Thyroid gland (tissue), 4 donors: ENCODE measurements around the gene PLA2G12A. TPM values are rescaled to one million over a fixed set of nuclear protein-coding genes. Genes with fewer than 3 reads are reported as not detected.
A peak's percentile ranks its signal among the peaks of the same experiment; 100 is the strongest.

Experiments
- DNase-seq, 2 donors: peaks; one replicate each; pipeline ENCODE4 v3.0.0-alpha.2; 2019
- H3K27ac ChIP-seq, 3 donors: fragments of 200-600 bp; sonication (generic); 1 replicate in 2 of 3; 2 replicates in 1 of 3; pipeline ENCODE4 v1.5.1; 2016 to 2019; ENCODE audit warnings: mild to moderate bottlenecking in 1 of 3, moderate library complexity in 1 of 3
- H3K27me3 ChIP-seq: fragments of 200-600 bp; sonication (generic); one replicate; pipeline ENCODE4 v1.5.1; 2019
- H3K36me3 ChIP-seq, 2 donors: fragments of 200-600 bp; sonication (generic); one replicate each; pipeline ENCODE4 v1.5.1; 2016 to 2019
- H3K4me1 ChIP-seq, 2 donors: fragments of 200-600 bp; sonication (generic); one replicate each; pipeline ENCODE4 v1.5.1; 2017 to 2019
- H3K4me3 ChIP-seq, 3 donors: fragments of 200-600 bp; sonication (generic); replicated peaks in 1 of 3; 1 replicate in 2 of 3; 2 replicates in 1 of 3; pipeline ENCODE4 v1.5.1; 2016; ENCODE audit warnings: mild to moderate bottlenecking in 1 of 3
- H3K9me3 ChIP-seq: fragments of 200-600 bp; sonication (generic); one replicate; pipeline ENCODE4 v1.5.1; 2017
- POLR2A ChIP-seq, 2 donors: fragments of 450-650 bp; IDR thresholded peaks; one replicate each; pipeline ENCODE4 v1.6.1; 2017; ENCODE audit warnings: antibody characterized with exemption in 2 of 2, mild to moderate bottlenecking in 2 of 2, moderate library complexity in 1 of 2
- WGBS, 2 donors: methylation state at CpG; one replicate each; pipeline ENCODE4 v1.1.5; 2017; 5-methylcytosine and 5-hydroxymethylcytosine counted together
- intact Hi-C: fragments of 100-400 bp; cut with DNase I; formaldehyde crosslinking; loops from one replicate; pipeline ENCODE4 v1.15.1; 2023
- total RNA-seq, 4 donors: library from RNA; depleted of rRNA; stranded (reverse); fragments of >200 nt; gene quantifications; one replicate each; pipeline ENCODE4 v1.2.3, GENCODE V29; 2016
- TF ChIP-seq, protein P1 (sequence below), 6 experiments: fragments of 200-600 bp in 3 of 6; fragments of 450-650 bp in 3 of 6; sonication (generic) in 3 of 6; IDR thresholded peaks; one replicate each; pipeline ENCODE4 v1.5.1; 2016 to 2019; ENCODE audit warnings: antibody characterized with exemption in 6 of 6, mild to moderate bottlenecking in 2 of 6, inconsistent platforms in 1 of 6, moderate library complexity in 1 of 6

PLA2G12A gene
- 100 to 1,000 TPM in 1 of 4 donors, 10 to 100 TPM in 3; 37.9 to 216 (median 55.5) TPM for total RNA-seq

DNA sequence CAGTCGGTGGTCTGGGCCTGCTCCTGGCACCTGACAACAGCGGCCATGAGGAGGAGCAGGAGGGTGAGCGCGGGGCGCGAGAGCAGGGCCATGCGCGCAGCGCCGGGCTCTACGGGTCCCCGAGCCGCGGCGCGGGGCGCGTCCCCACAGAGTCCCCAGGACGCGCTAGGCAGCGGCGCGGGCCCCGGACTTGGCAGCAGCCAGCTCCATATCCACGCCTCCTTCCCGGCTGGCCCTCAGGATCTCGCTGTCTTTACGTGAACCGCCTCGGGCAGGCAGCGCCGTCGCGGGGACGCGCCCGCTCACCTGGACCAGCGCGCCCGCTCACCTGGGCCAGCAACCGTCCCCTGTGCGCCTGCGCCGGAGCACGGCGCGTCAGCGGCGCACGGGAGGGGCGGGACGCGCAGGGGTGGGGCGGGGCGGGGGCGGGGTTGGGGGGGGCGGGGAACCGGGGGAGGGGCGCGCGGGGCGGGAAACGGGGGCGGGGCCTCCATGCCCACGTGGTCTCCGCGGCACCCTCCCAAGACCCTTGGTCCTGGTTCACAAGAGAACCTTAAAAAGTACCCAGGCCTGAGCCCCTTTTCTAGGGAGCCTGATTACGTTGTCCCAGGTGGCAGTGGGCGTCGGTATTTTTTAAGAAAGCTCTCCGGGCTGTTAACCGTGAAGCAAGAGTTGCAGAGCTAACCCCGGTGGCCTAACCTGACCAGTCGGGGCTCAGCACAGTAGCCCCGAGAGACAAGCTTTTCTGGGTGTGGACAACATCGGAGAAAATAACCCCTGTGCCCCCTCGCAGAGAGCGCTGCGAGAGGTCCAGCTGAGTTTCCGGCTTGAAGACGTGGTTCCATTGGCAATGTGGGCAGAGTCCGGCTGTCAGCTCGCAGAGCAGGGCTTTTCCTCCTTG is at the start of gene PLA2G12A:
PLA2G12A (minus strand) TSS at position 353 of the 901 bp plus-strand sequence; CDS start at position 92, 261 bp downstream.
- DNase-seq: peak; percentile 93 to 95
- 0% methylated on average over 18 to 19 of the region's 83 CpGs for WGBS, 2 donors
- intact Hi-C loops: loop anchor here (10.0 kb wide), 2 partner anchors 85 to 295 kb away; partner anchors contain the start of genes GAR1 and SEC24B
- no peaks in the 10 kb centered on the region for H3K4me1 ChIP-seq
- H3K9me3 ChIP-seq: no peaks in the 10 kb centered on the region
- TF ChIP-seq, protein P1, sequence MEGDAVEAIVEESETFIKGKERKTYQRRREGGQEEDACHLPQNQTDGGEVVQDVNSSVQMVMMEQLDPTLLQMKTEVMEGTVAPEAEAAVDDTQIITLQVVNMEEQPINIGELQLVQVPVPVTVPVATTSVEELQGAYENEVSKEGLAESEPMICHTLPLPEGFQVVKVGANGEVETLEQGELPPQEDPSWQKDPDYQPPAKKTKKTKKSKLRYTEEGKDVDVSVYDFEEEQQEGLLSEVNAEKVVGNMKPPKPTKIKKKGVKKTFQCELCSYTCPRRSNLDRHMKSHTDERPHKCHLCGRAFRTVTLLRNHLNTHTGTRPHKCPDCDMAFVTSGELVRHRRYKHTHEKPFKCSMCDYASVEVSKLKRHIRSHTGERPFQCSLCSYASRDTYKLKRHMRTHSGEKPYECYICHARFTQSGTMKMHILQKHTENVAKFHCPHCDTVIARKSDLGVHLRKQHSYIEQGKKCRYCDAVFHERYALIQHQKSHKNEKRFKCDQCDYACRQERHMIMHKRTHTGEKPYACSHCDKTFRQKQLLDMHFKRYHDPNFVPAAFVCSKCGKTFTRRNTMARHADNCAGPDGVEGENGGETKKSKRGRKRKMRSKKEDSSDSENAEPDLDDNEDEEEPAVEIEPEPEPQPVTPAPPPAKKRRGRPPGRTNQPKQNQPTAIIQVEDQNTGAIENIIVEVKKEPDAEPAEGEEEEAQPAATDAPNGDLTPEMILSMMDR (IDR thresholded peaks at IDR 0.05): no peak
- TF ChIP-seq POLR2A (IDR thresholded peaks at IDR 0.05): peak; percentile 45 to 95
- H3K27me3 ChIP-seq: no peaks in the 10 kb centered on the region
- peak within 1 kb of the TSS; percentile 47 to 85 (median 73) for H3K4me3 ChIP-seq
- H3K36me3 ChIP-seq: no peaks in the 10 kb centered on the region
- peak within 1 kb of the TSS; percentile 31 to 83 (median 83) for H3K27ac ChIP-seq

DNA sequence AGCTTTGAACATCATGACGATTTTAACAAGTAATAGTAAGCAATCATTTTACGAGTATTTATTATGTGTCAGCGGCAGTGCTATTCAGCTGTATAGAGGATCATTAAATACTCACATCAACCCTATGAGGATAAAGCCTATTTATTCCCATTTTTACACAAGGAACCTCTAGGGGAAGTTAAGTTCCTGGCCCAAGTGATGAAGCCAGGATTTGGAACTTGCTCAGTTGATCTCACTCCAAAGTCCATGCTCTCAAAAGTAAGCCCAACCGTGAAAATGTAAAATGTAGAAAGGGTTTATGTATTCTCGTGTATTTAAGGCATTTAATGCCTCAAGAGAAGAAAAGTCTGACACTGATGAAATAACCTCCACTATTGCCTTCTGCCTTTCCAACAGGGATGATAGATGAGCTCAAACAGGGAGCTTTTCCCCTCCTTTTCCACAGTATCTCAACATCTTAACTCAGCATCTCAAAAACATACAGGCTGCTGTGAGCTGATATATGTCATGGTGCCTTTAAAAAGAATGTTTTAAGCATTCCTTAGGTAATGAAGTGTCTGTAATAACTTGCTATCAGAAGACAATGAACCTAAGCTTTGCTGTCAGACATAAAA is 35.0 kb upstream of the PLA2G12A start:
- Histone ChIP-seq H3K4me1 (no peaks in the 10 kb centered on the region), H3K27ac (no peak overlapping the region), H3K9me3 (no peaks in the 10 kb centered on the region), H3K4me3 (no peak overlapping the region), H3K36me3 (no peaks in the 10 kb centered on the region), H3K27me3 (no peaks in the 10 kb centered on the region)
- intact Hi-C loops: no loop called here
- WGBS, 2 donors: 53 to 65% methylated on average over 5 of the region's 5 CpGs
- TF ChIP-seq, protein P1 (IDR thresholded peaks at IDR 0.05): no peak
- no peak for TF ChIP-seq POLR2A (IDR thresholded peaks at IDR 0.05)
- DNase-seq: no peak

DNA sequence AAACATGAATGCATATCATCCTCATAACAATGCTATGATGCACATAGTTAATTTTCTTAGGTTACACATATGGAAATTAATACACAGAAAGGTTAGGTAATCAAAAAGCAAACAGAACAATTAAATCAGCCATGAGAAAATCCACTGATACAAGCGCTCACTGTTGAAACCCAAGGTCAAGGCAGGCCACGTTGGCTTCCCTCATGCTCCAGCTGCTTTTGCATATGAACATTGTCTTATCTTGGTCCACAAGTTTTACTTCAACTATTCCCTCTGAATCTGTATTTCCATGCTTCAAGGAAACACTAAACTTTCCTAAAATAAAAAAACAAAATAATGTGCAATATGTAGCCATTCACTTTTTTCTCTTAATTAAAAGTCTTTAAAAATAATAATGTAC is 34.5 kb upstream of the PLA2G12A start:
- WGBS, 2 donors: 79 to 87% methylated on average over 2 of the region's 2 CpGs
- H3K36me3 ChIP-seq: no peaks in the 10 kb centered on the region
- TF ChIP-seq POLR2A (IDR thresholded peaks at IDR 0.05): no peak
- TF ChIP-seq, protein P1 (IDR thresholded peaks at IDR 0.05): no peak
- no peaks in the 10 kb centered on the region for H3K27me3 ChIP-seq
- intact Hi-C loops: no loop called here
- no peak overlapping the region for H3K27ac ChIP-seq
- H3K4me1 ChIP-seq: no peaks in the 10 kb centered on the region
- no peak overlapping the region for H3K4me3 ChIP-seq
- no peaks in the 10 kb centered on the region for H3K9me3 ChIP-seq
- no peak for DNase-seq

DNA sequence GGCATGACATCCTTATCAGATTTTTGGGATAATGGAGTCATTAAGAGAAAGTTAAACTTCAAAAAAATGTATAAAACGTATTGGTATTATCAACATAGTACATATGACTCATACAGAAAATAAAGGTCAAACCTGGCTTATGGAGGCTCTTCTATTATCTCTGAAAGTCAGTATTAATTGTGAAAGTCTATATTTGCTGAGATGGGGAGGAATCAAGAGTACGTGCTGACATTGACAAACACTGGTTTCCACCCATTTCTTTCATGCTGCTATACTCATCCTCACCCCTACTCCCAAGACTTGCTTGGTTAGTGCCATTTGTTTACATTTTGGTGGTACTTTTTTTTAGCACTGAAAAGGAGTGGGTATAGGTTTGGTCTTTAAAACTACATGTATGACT is 30.8 kb upstream of the PLA2G12A start:
- DNase-seq: no peak
- TF ChIP-seq, protein P1 (IDR thresholded peaks at IDR 0.05): no peak
- TF ChIP-seq POLR2A (IDR thresholded peaks at IDR 0.05): no peak
- Histone ChIP-seq H3K36me3 (no peaks in the 10 kb centered on the region), H3K27ac (no peak overlapping the region), H3K27me3 (no peaks in the 10 kb centered on the region), H3K9me3 (no peaks in the 10 kb centered on the region), H3K4me3 (no peak overlapping the region), H3K4me1 (no peaks in the 10 kb centered on the region)
- WGBS, 2 donors: 79 to 93% methylated on average over 2 of the region's 2 CpGs
- intact Hi-C loops: no loop called here

DNA sequence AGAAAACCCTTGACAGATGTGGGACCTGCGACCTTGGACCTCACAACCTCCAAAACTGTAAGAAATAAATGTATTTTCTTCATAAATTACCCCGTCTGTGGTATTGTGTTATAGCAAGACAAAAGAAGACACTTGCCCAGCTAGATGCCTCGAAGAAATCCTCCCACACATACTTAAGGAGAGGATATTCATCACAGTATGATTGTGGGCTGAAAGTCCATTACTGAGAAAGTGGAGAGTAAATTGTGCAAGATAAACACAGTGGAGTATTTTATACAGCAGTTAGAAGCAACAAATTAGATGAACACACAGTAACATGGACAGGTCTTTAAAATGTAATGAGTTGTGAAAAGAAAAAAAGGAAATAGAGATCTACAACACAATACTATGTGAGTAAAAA is 25.8 kb upstream of the PLA2G12A start:
- H3K36me3 ChIP-seq: no peaks in the 10 kb centered on the region
- no peak overlapping the region for H3K27ac ChIP-seq
- no peaks in the 10 kb centered on the region for H3K4me1 ChIP-seq
- H3K4me3 ChIP-seq: no peak overlapping the region
- H3K9me3 ChIP-seq: no peaks in the 10 kb centered on the region
- no peak for DNase-seq
- 77 to 83% methylated on average over 3 of the region's 3 CpGs for WGBS, 2 donors
- TF ChIP-seq, protein P1 (IDR thresholded peaks at IDR 0.05): no peak
- no peak for TF ChIP-seq POLR2A (IDR thresholded peaks at IDR 0.05)
- intact Hi-C loops: no loop called here
- H3K27me3 ChIP-seq: no peaks in the 10 kb centered on the region
